Endothelial cell of umbilical vein (primary cell): ENCODE measurements around the gene MYH9. TPM values are rescaled to one million over a fixed set of nuclear protein-coding genes. Genes with fewer than 3 reads are reported as not detected.

Experiments used
- BruUV-seq: library from RNA; stranded (reverse); fragments of 400-500 nt; replicated peaks from 2 replicates; lab custom pipeline; 2021; lab: Mats Ljungman, UMichigan
- CTCF ChIA-PET: fragments of 300-600, 350-600 bp; sonication (Branson Sonifier 250); formaldehyde crosslinking; loops from one replicate; lab custom pipeline; 2021; ENCODE audit warnings: antibody characterized with exemption, inconsistent platforms; lab: Charles Lee
- POLR2A ChIA-PET: fragments of 300-600, 350-600 bp; sonication (Branson Sonifier 250); formaldehyde crosslinking; loops from one replicate; lab custom pipeline; 2021; ENCODE audit warnings: antibody characterized with exemption, inconsistent platforms; lab: Charles Lee
- DNase-seq: peaks from one replicate; pipeline ENCODE4 v3.0.0-alpha.2; 2011; ENCODE audit warnings: low read depth, low spot score
- FAIRE-seq: peaks from 2 replicates; lab custom pipeline; 2011; peaks lifted over from hg19 to GRCh38; lab: Jason Lieb, UNC
- H2AFZ ChIP-seq: 2 replicates; pipeline ENCODE4 v1.6.0; 2012; ENCODE audit warnings: low read depth, low read length, control low read depth, inconsistent platforms
- H3K27ac ChIP-seq: 2 replicates; pipeline ENCODE4 v1.5.1; 2011; ENCODE audit warnings: low read depth, mild to moderate bottlenecking, control low read depth, low read length, moderate library complexity; ENCODE audit not compliant: insufficient read depth
- H3K27me3 ChIP-seq, 2 experiments: 2 replicates each; pipeline versions ENCODE4 v1.6.0 to v1.6.1; 2011; ENCODE audit warnings: low read length in 2 of 2, mixed read lengths in 1 of 2; ENCODE audit not compliant: control insufficient read depth in 2 of 2, insufficient read depth in 2 of 2
- H3K36me3 ChIP-seq, 2 experiments: 2 replicates in 1 of 2; 3 replicates in 1 of 2; pipeline ENCODE4 v1.5.1; 2011; ENCODE audit warnings: low read length in 2 of 2, mild to moderate bottlenecking in 1 of 2, moderate library complexity in 1 of 2; ENCODE audit not compliant: control insufficient read depth in 2 of 2, insufficient read depth in 2 of 2; ENCODE audit errors: extremely low read depth in 1 of 2
- H3K4me1 ChIP-seq: 3 replicates; pipeline ENCODE4 v1.5.1; 2011; ENCODE audit warnings: mild to moderate bottlenecking, low read length; ENCODE audit not compliant: control insufficient read depth, insufficient read depth; ENCODE audit errors: extremely low read depth
- H3K4me2 ChIP-seq: 2 replicates; pipeline ENCODE4 v1.6.1; 2011; ENCODE audit warnings: low read length, control low read depth, mixed read lengths; ENCODE audit not compliant: insufficient read depth
- H3K4me3 ChIP-seq, 3 experiments: fragments of 200-600 bp in 1 of 3; sonication (generic), shearing (Covaris generic) in 1 of 3; replicated peaks in 1 of 3; 2 replicates each; pipeline ENCODE4 v1.5.1; 2011 to 2016; ENCODE audit warnings: control low read depth in 3 of 3, low read length in 3 of 3, mild to moderate bottlenecking in 2 of 3, inconsistent platforms in 1 of 3, low read depth in 1 of 3, moderate library complexity in 1 of 3; ENCODE audit not compliant: insufficient read depth in 1 of 3
- H3K79me2 ChIP-seq: 2 replicates; pipeline ENCODE4 v1.6.0; 2012; ENCODE audit warnings: low read length, inconsistent platforms; ENCODE audit not compliant: control insufficient read depth, insufficient read depth
- H3K9ac ChIP-seq: replicated peaks from 2 replicates; pipeline ENCODE3; 2011; ENCODE audit warnings: low read length, control low read depth; ENCODE audit not compliant: insufficient read depth; ENCODE audit errors: extremely low read depth
- H3K9me1 ChIP-seq: replicated peaks from 3 replicates; pipeline ENCODE4 v1.6.0; 2011; ENCODE audit warnings: mild to moderate bottlenecking, low read length; ENCODE audit not compliant: control insufficient read depth, insufficient read depth; ENCODE audit errors: extremely low read depth
- H3K9me3 ChIP-seq: replicated peaks from 2 replicates; pipeline ENCODE4 v1.5.1; 2012; ENCODE audit warnings: low read length, inconsistent platforms; ENCODE audit not compliant: control insufficient read depth, insufficient read depth
- H4K20me1 ChIP-seq: replicated peaks from 2 replicates; pipeline ENCODE3; 2011; ENCODE audit warnings: mild to moderate bottlenecking, low read length; ENCODE audit not compliant: control insufficient read depth, insufficient read depth; ENCODE audit errors: extremely low read depth
- EZH2 ChIP-seq: IDR thresholded peaks from 2 replicates; pipeline ENCODE4 v1.6.1; 2012; ENCODE audit warnings: borderline replicate concordance, low read depth, mild to moderate bottlenecking, moderate library complexity, low read length, inconsistent platforms; ENCODE audit not compliant: severe bottlenecking
- FOS ChIP-seq: IDR thresholded peaks from 2 replicates; pipeline ENCODE4 v1.6.1; 2011; ENCODE audit warnings: mild to moderate bottlenecking, low read length, moderate library complexity, borderline replicate concordance; ENCODE audit not compliant: insufficient read depth
- GATA2 ChIP-seq: IDR thresholded peaks from 2 replicates; pipeline ENCODE4 v1.7.0; 2011; ENCODE audit warnings: low read depth, mild to moderate bottlenecking, moderate library complexity, mixed read lengths, low read length; ENCODE audit not compliant: insufficient read length, insufficient read depth
- JUN ChIP-seq: IDR thresholded peaks from 2 replicates; pipeline ENCODE4 v1.6.1; 2011; ENCODE audit warnings: borderline replicate concordance, low read depth; ENCODE audit not compliant: insufficient read length, insufficient read depth
- MYC ChIP-seq: IDR thresholded peaks from one replicate; pipeline ENCODE4 v1.6.1; 2011; ENCODE audit warnings: mild to moderate bottlenecking, low read depth, low read length
- POLR2A ChIP-seq: IDR thresholded peaks from 2 replicates; pipeline ENCODE4 v1.6.1; 2012; ENCODE audit warnings: low read depth, mild to moderate bottlenecking, control low read depth, low read length
- POLR2AphosphoS5 ChIP-seq: IDR thresholded peaks from 2 replicates; pipeline ENCODE4 v1.6.1; 2012; ENCODE audit warnings: low read depth, mild to moderate bottlenecking, control low read depth, low read length, moderate library complexity; ENCODE audit not compliant: insufficient read depth
- dilution Hi-C: fragments of 300-500 bp; cut with MboI; formaldehyde crosslinking; loops from one replicate; pipeline ENCODE4 v1.15.0; 2019; ENCODE audit warnings: low sequenced_read_pairs; ENCODE audit not compliant: extremely low pct_ligation_motif_present
- intact Hi-C: fragments of 100-400 bp; cut with micrococcal nuclease; formaldehyde crosslinking; loops from one replicate; pipeline ENCODE4 v1.10.0; 2022
- polyA plus RNA-seq, 4 experiments: library from polyadenylated mRNA; depleted of rRNA in 3 of 4; stranded (reverse) in 3 of 4; unstranded in 1 of 4; fragments of >200 nt; gene quantifications; 2 replicates each; pipeline versions ENCODE4 v1.2.1 to v1.2.3, GENCODE V29; 2011 to 2012; ENCODE audit warnings: missing spikeins in 1 of 4
- total RNA-seq: library from RNA; stranded (reverse); gene quantifications from 2 replicates; pipeline ENCODE4 v1.2.3, GENCODE V29; 2021
- TF ChIP-seq, protein P1 (sequence below): IDR thresholded peaks from 2 replicates; pipeline ENCODE4 v1.6.1; 2011; ENCODE audit not compliant: insufficient read depth, insufficient read length
- TF ChIP-seq, protein P2 (sequence below), 2 donors: IDR thresholded peaks; 1 replicate in 1 of 2; 2 replicates in 1 of 2; pipeline ENCODE4 v1.5.1; 2011; ENCODE audit warnings: low read length in 2 of 2, mild to moderate bottlenecking in 2 of 2, moderate library complexity in 2 of 2, control low read depth in 1 of 2, inconsistent platforms in 1 of 2, low read depth in 1 of 2; ENCODE audit not compliant: insufficient read depth in 1 of 2; ENCODE audit errors: extremely low read depth in 1 of 2

MYH9 gene
- total and polyA plus RNA-seq, 2 donors (not counting 3 experiments of a cell fraction or from before 2014, with no cell fraction given) = 188 to 1,413 TPM

DNA sequence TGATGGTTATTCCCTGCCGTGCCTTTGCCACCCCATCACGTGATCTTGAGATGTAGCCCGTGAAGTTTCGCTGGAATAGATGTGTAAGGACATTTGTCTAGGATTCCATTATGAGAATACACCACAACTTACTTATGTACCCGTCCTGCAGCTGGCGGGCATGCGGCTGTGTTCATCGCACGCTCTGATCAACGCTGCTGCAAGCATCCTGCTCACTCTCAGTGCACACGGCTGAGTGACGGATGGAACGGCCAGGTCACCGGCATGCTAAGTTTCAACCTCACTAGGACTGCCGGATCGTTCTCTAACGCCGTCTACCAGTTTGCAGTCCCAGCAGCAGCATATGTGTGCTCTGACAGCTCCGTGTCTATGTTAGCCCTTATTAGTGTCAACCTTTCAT lies 90.2 kb downstream of the MYH9 start:
- Histone ChIP-seq H3K9me3 (no peaks in the 10 kb centered on the region), H4K20me1 (no peaks in the 10 kb centered on the region), H3K4me3 (no peak overlapping the region), H3K36me3 (peaks cover 90 to 91% of the 10 kb centered on the region in 2 experiments), H3K9ac (no peak overlapping the region), H3K4me1 (no peaks in the 10 kb centered on the region), H3K4me2 (no peak overlapping the region), H3K27ac (no peak overlapping the region), H3K27me3 (no peaks in the 10 kb centered on the region), H3K79me2 (peaks cover 65% of the 10 kb centered on the region), H2AFZ (no peak overlapping the region), H3K9me1 (no peaks in the 10 kb centered on the region)
- intact Hi-C loops (no loop called here), dilution Hi-C loops (no loop called here)
- no peak for FAIRE-seq
- ChIA-PET CTCF (interaction anchor here (4.9 kb wide), 1 partner anchor 189 kb away, joined by 38 read pairs; no protein-coding TSS in a partner anchor), POLR2A (no interaction called here)
- no peak for TF ChIP-seq GATA2
- no peak for TF ChIP-seq EZH2
- TF ChIP-seq, protein P1, sequence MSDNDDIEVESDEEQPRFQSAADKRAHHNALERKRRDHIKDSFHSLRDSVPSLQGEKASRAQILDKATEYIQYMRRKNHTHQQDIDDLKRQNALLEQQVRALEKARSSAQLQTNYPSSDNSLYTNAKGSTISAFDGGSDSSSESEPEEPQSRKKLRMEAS = no peak
- TF ChIP-seq POLR2A = no peak
- no peak for TF ChIP-seq MYC
- TF ChIP-seq FOS = no peak
- TF ChIP-seq JUN = no peak
- TF ChIP-seq, protein P2, sequence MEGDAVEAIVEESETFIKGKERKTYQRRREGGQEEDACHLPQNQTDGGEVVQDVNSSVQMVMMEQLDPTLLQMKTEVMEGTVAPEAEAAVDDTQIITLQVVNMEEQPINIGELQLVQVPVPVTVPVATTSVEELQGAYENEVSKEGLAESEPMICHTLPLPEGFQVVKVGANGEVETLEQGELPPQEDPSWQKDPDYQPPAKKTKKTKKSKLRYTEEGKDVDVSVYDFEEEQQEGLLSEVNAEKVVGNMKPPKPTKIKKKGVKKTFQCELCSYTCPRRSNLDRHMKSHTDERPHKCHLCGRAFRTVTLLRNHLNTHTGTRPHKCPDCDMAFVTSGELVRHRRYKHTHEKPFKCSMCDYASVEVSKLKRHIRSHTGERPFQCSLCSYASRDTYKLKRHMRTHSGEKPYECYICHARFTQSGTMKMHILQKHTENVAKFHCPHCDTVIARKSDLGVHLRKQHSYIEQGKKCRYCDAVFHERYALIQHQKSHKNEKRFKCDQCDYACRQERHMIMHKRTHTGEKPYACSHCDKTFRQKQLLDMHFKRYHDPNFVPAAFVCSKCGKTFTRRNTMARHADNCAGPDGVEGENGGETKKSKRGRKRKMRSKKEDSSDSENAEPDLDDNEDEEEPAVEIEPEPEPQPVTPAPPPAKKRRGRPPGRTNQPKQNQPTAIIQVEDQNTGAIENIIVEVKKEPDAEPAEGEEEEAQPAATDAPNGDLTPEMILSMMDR (IDR thresholded peaks at IDR 0.05; ENCODE audit: extremely low read depth in 1 of 2, insufficient read depth in 1 of 2, low read depth in 1 of 2, low read length in 2 of 2) = no peak
- TF ChIP-seq POLR2AphosphoS5 = no peak
- no TSS peak for BruUV-seq
- DNase-seq = no peak
